Measurements from ENCODE around the gene CHRNA5.

CHRNA5 gene

GRCh38 chr15:78640527-78641101 lies 75.3 kb downstream of the CHRNA5 start:
- no peak for FAIRE-seq

- FAIRE-seq = no peak
Measured at GRCh38 chr15:78641102-78641748, 75.9 kb downstream of the CHRNA5 start, which contains the start of gene CHRNB4. Gene CHRNB4, minus strand, starts transcription at chr15:78641210. Its CDS starts 77 bp downstream, at chr15:78641133.

- FAIRE-seq = no peak
Measured at GRCh38 chr15:78641749-78642275, 76.5 kb downstream of the CHRNA5 start.

- no peak for FAIRE-seq
Measured at GRCh38 chr15:78642331-78642730, 77.0 kb downstream of the CHRNA5 start.
